Loucy (cell line): ENCODE data around the gene FRZB.

ENCODE experiments used
- CTCF ChIP-seq: fragments of 200-600 bp; sonication (generic); conservative IDR thresholded peaks from 2 replicates; pipeline ENCODE4 v1.5.1; 2014; ENCODE audit warnings: mild to moderate bottlenecking, antibody characterized with exemption, low read length
- EZH2phosphoT487 ChIP-seq: fragments of 200-600 bp; IDR thresholded peaks from 2 replicates; pipeline ENCODE4 v1.6.1; 2018; ENCODE audit warnings: antibody characterized with exemption, mild to moderate bottlenecking, moderate library complexity, borderline replicate concordance

GRCh38 chr2:182907081-182907830 lies 40.8 kb upstream of the FRZB start:
- TF ChIP-seq EZH2phosphoT487 (no peak), CTCF (no peak)
